Trophoblast cell (in vitro differentiated cells and primary cell): Measurements from ENCODE around the gene PDGFRB.

Source experiments
- DNase-seq, 2 donors: peaks; one replicate each; pipeline ENCODE4 v3.0.0-alpha.2; 2016
- H2AFZ ChIP-seq: 2 replicates; pipeline ENCODE4 v1.6.1; 2013; ENCODE audit warnings: low read length, moderate library complexity, mild to moderate bottlenecking; ENCODE audit not compliant: insufficient read depth, poor library complexity
- H2AK5ac ChIP-seq: 2 replicates; pipeline ENCODE4 v1.6.1; 2013; ENCODE audit warnings: mild to moderate bottlenecking, low read length
- H2BK120ac ChIP-seq: 2 replicates; pipeline ENCODE4 v1.6.1; 2013; ENCODE audit warnings: low read length, mild to moderate bottlenecking, moderate library complexity; ENCODE audit not compliant: insufficient read depth, poor library complexity
- H2BK12ac ChIP-seq: 2 replicates; pipeline ENCODE4 v1.6.1; 2013; ENCODE audit warnings: mild to moderate bottlenecking, low read length, moderate library complexity
- H2BK5ac ChIP-seq: 2 replicates; pipeline ENCODE4 v1.6.1; 2013; ENCODE audit warnings: low read length, low read depth, moderate library complexity, mild to moderate bottlenecking; ENCODE audit not compliant: poor library complexity
- H3K14ac ChIP-seq: 2 replicates; pipeline ENCODE4 v1.6.1; 2013; ENCODE audit warnings: mild to moderate bottlenecking, low read length
- H3K18ac ChIP-seq: 2 replicates; pipeline ENCODE4 v1.6.1; 2013; ENCODE audit warnings: mild to moderate bottlenecking, low read length
- H3K23ac ChIP-seq: 2 replicates; pipeline ENCODE4 v1.6.1; 2013; ENCODE audit warnings: low read length
- H3K27ac ChIP-seq: 2 replicates; pipeline ENCODE4 v1.5.1; 2013; ENCODE audit warnings: low read depth, mild to moderate bottlenecking, inconsistent platforms, low read length, moderate library complexity
- H3K27me3 ChIP-seq: 2 replicates; pipeline ENCODE4 v1.6.1; 2013; ENCODE audit warnings: inconsistent platforms, mild to moderate bottlenecking, low read length, moderate library complexity; ENCODE audit not compliant: insufficient read depth
- H3K36me3 ChIP-seq, 2 experiments: 1 replicate in 1 of 2; 2 replicates in 1 of 2; pipeline ENCODE4 v1.6.1; 2013; ENCODE audit warnings: low read length in 2 of 2, mild to moderate bottlenecking in 2 of 2, moderate library complexity in 1 of 2; ENCODE audit not compliant: insufficient read depth in 2 of 2, control insufficient read depth in 1 of 2
- H3K4ac ChIP-seq: 2 replicates; pipeline ENCODE4 v1.6.1; 2013; ENCODE audit warnings: low read depth, mild to moderate bottlenecking, low read length, moderate library complexity
- H3K4me1 ChIP-seq, 2 experiments: 1 replicate in 1 of 2; 2 replicates in 1 of 2; pipeline ENCODE4 v1.6.1; 2013; ENCODE audit warnings: low read length in 2 of 2, mild to moderate bottlenecking in 2 of 2, moderate library complexity in 1 of 2; ENCODE audit not compliant: insufficient read depth in 2 of 2, control insufficient read depth in 1 of 2
- H3K4me2 ChIP-seq: 2 replicates; pipeline ENCODE4 v1.6.1; 2013; ENCODE audit warnings: inconsistent platforms, mild to moderate bottlenecking, low read length, moderate library complexity
- H3K4me3 ChIP-seq: 2 replicates; pipeline ENCODE4 v1.5.1; 2013; ENCODE audit warnings: mild to moderate bottlenecking, low read depth, low read length, inconsistent platforms
- H3K79me1 ChIP-seq: one replicate; pipeline ENCODE4 v1.6.1; 2013; ENCODE audit warnings: low read length
- H3K79me2 ChIP-seq: 2 replicates; pipeline ENCODE4 v1.6.1; 2013; ENCODE audit warnings: low read length, mild to moderate bottlenecking; ENCODE audit not compliant: control insufficient read depth, insufficient read depth, poor library complexity
- H3K9ac ChIP-seq: 2 replicates; pipeline ENCODE4 v1.6.1; 2013; ENCODE audit warnings: mild to moderate bottlenecking, low read length
- H3K9me3 ChIP-seq: 2 replicates; pipeline ENCODE4 v1.6.1; 2013; ENCODE audit warnings: low read depth, mild to moderate bottlenecking, control low read depth, inconsistent platforms, low read length; ENCODE audit not compliant: insufficient read depth
- H4K12ac ChIP-seq: 2 replicates; pipeline ENCODE4 v1.6.1; 2013; ENCODE audit warnings: low read depth, mild to moderate bottlenecking, low read length, moderate library complexity
- H4K8ac ChIP-seq: 2 replicates; pipeline ENCODE4 v1.6.1; 2013; ENCODE audit warnings: low read depth, mild to moderate bottlenecking, low read length, moderate library complexity
- H4K91ac ChIP-seq: one replicate; pipeline ENCODE4 v1.6.1; 2013; ENCODE audit warnings: low read depth, mild to moderate bottlenecking, low read length, moderate library complexity
- WGBS: extraction: QIAGEN DNeasy Blood & Tissue Kit; methylation state at CpG from one replicate; pipeline ENCODE4 v1.1.7; 2013; ENCODE audit warnings: missing lambda C conversion rate; ENCODE audit not compliant: insufficient read length, insufficient coverage; ENCODE audit errors: extremely low coverage; 5-methylcytosine and 5-hydroxymethylcytosine counted together

Gene PDGFRB

GRCh38 chr5:150189326-150189725 is 33.7 kb upstream of the PDGFRB start:
- H3K27ac ChIP-seq, result no peak overlapping the region
- no peak overlapping the region for H2BK120ac ChIP-seq

GRCh38 chr5:150188146-150188842 is 32.6 kb upstream of the PDGFRB start:
- H3K4me2 ChIP-seq, result no peak overlapping the region
- no peaks in the 10 kb centered on the region for H3K9me3 ChIP-seq
- no peaks in the 10 kb centered on the region for H3K79me1 ChIP-seq
- no peak for DNase-seq
- no peak overlapping the region for H3K23ac ChIP-seq
- H2BK120ac ChIP-seq, result no peak overlapping the region
- no peak overlapping the region for H3K27ac ChIP-seq
- no peak overlapping the region for H3K4me3 ChIP-seq
- no peak overlapping the region for H2AK5ac ChIP-seq
- H2BK5ac ChIP-seq, result no peak overlapping the region
- H3K4ac ChIP-seq, result no peak overlapping the region
- H3K14ac ChIP-seq, result no peak overlapping the region
- H3K18ac ChIP-seq, result no peak overlapping the region
- no peak overlapping the region for H3K9ac ChIP-seq
- H2AFZ ChIP-seq, result no peak overlapping the region
- WGBS, result no CpG with 5 or more reads among the region's 3 CpGs
- peaks cover 28% of the 10 kb centered on the region for H3K27me3 ChIP-seq
- H2BK12ac ChIP-seq, result no peak overlapping the region
- H3K79me2 ChIP-seq, result peaks cover 1% of the 10 kb centered on the region
- no peak overlapping the region for H4K91ac ChIP-seq
- H4K12ac ChIP-seq, result no peak overlapping the region
- no peaks in the 10 kb centered on the region for H3K36me3 ChIP-seq
- H4K8ac ChIP-seq, result no peak overlapping the region
- H3K4me1 ChIP-seq, result peaks cover 8 to 13% of the 10 kb centered on the region in 2 experiments

More at GRCh38 chr5:150189326-150189725, 33.7 kb upstream of the PDGFRB start:
- H3K27me3 ChIP-seq, result peaks cover 28% of the 10 kb centered on the region
- no peak overlapping the region for H2AK5ac ChIP-seq
- no peak overlapping the region for H3K23ac ChIP-seq
- H3K14ac ChIP-seq, result no peak overlapping the region
- WGBS, result no CpG with 5 or more reads among the region's 3 CpGs
- no peak overlapping the region for H4K12ac ChIP-seq
- H3K4ac ChIP-seq, result no peak overlapping the region
- H3K9ac ChIP-seq, result no peak overlapping the region
- H3K18ac ChIP-seq, result no peak overlapping the region
- no peaks in the 10 kb centered on the region for H3K36me3 ChIP-seq
- no peak overlapping the region for H4K91ac ChIP-seq
- peaks cover 1% of the 10 kb centered on the region for H3K79me2 ChIP-seq
- no peak overlapping the region for H2AFZ ChIP-seq
- H2BK5ac ChIP-seq, result no peak overlapping the region
- no peaks in the 10 kb centered on the region for H3K79me1 ChIP-seq
- H4K8ac ChIP-seq, result no peak overlapping the region
- H3K4me1 ChIP-seq, result peaks cover 8 to 13% of the 10 kb centered on the region in 2 experiments
- H2BK12ac ChIP-seq, result no peak overlapping the region
- DNase-seq, result no peak
- H3K4me2 ChIP-seq, result no peak overlapping the region
- H3K9me3 ChIP-seq, result no peaks in the 10 kb centered on the region
- H3K4me3 ChIP-seq, result no peak overlapping the region

GRCh38 chr5:150186897-150187296 is 31.3 kb upstream of the PDGFRB start:
- Histone ChIP-seq H3K4me1 (peaks cover 8 to 13% of the 10 kb centered on the region in 2 experiments), H2BK12ac (no peak overlapping the region), H4K12ac (no peak overlapping the region), H2AK5ac (no peak overlapping the region), H4K91ac (no peak overlapping the region), H3K27ac (no peak overlapping the region), H3K27me3 (peaks cover 28% of the 10 kb centered on the region), H3K79me1 (no peaks in the 10 kb centered on the region), H3K14ac (no peak overlapping the region), H2AFZ (no peak overlapping the region), H3K4ac (no peak overlapping the region), H3K4me3 (no peak overlapping the region), H2BK5ac (no peak overlapping the region), H3K79me2 (peaks cover 1% of the 10 kb centered on the region), H3K23ac (no peak overlapping the region), H3K18ac (no peak overlapping the region), H3K9me3 (no peaks in the 10 kb centered on the region), H3K9ac (no peak overlapping the region), H3K36me3 (no peaks in the 10 kb centered on the region), H2BK120ac (no peak overlapping the region), H4K8ac (no peak overlapping the region), H3K4me2 (no peak overlapping the region)
- DNase-seq, result no peak
- WGBS, result no CpG with 5 or more reads among the region's 4 CpGs

- Histone ChIP-seq H3K14ac (no peak overlapping the region), H2BK5ac (no peak overlapping the region), H3K23ac (no peak overlapping the region), H2AK5ac (no peak overlapping the region), H2BK12ac (no peak overlapping the region), H4K8ac (no peak overlapping the region), H2BK120ac (no peak overlapping the region), H3K4ac (no peak overlapping the region), H3K18ac (no peak overlapping the region), H3K27me3 (peaks cover 28% of the 10 kb centered on the region), H3K4me1 (peaks cover 8 to 13% of the 10 kb centered on the region in 2 experiments), H3K79me1 (no peaks in the 10 kb centered on the region), H3K79me2 (peaks cover 1% of the 10 kb centered on the region), H3K9ac (no peak overlapping the region), H3K36me3 (no peaks in the 10 kb centered on the region), H3K9me3 (no peaks in the 10 kb centered on the region), H2AFZ (no peak overlapping the region), H3K27ac (no peak overlapping the region), H3K4me2 (no peak overlapping the region), H3K4me3 (no peak overlapping the region), H4K12ac (no peak overlapping the region), H4K91ac (no peak overlapping the region)
- no CpG with 5 or more reads among the region's 8 CpGs for WGBS
- DNase-seq, result no peak
Measured at GRCh38 chr5:150186137-150186536, 30.5 kb upstream of the PDGFRB start.
